H1 (cell line): ENCODE results near the gene CERT1. TPM values are rescaled to one million over a fixed set of nuclear protein-coding genes. Genes with fewer than 3 reads are reported as not detected.

Experiments
- CTCF ChIA-PET: fragments of 300-600 bp; sonication (Branson Sonifier 250); formaldehyde crosslinking; loops from one replicate; lab custom pipeline; 2021; ENCODE audit not compliant: partially characterized antibody; lab: Charles Lee
- POLR2A ChIA-PET: fragments of 300-600 bp; sonication (Branson Sonifier 250); formaldehyde crosslinking; loops from one replicate; lab custom pipeline; 2021; ENCODE audit warnings: inconsistent platforms; ENCODE audit not compliant: partially characterized antibody; lab: Charles Lee
- DNase-seq, 2 experiments: peaks; one replicate each; pipeline versions ENCODE4 v3.0.0 to v3.0.0-alpha.2; 2010 to 2022; ENCODE audit warnings: low spot score in 2 of 2, low read depth in 1 of 2, mixed read lengths in 1 of 2
- FAIRE-seq: peaks from 2 replicates; lab custom pipeline; 2011; peaks lifted over from hg19 to GRCh38; lab: Jason Lieb, UNC
- H2AFZ ChIP-seq: 2 replicates; pipeline ENCODE4 v1.8.1; 2012; ENCODE audit warnings: low read length, inconsistent platforms
- H2AK5ac ChIP-seq: 2 replicates; pipeline ENCODE4 v1.6.1; 2013; ENCODE audit warnings: low read depth, low read length
- H2BK120ac ChIP-seq: replicated peaks from 2 replicates; pipeline ENCODE3; 2013; ENCODE audit warnings: low read depth, low read length, inconsistent platforms
- H2BK12ac ChIP-seq: 2 replicates; pipeline ENCODE4 v1.6.1; 2013; ENCODE audit warnings: low read depth, low read length
- H2BK15ac ChIP-seq: 2 replicates; pipeline ENCODE4 v1.6.1; 2013; ENCODE audit warnings: low read length
- H2BK20ac ChIP-seq: 2 replicates; pipeline ENCODE4 v1.6.1; 2013; ENCODE audit warnings: low read length
- H2BK5ac ChIP-seq: 2 replicates; pipeline ENCODE4 v1.6.1; 2013; ENCODE audit warnings: low read depth, low read length
- H3K14ac ChIP-seq: 2 replicates; pipeline ENCODE4 v1.6.1; 2013; ENCODE audit warnings: inconsistent platforms; ENCODE audit not compliant: insufficient read length
- H3K18ac ChIP-seq: 2 replicates; pipeline ENCODE4 v1.6.1; 2013; ENCODE audit warnings: low read length; ENCODE audit errors: extremely low read depth
- H3K23ac ChIP-seq: 2 replicates; pipeline ENCODE4 v1.6.1; 2013; ENCODE audit warnings: inconsistent platforms; ENCODE audit not compliant: insufficient read length
- H3K23me2 ChIP-seq: 2 replicates; pipeline ENCODE4 v1.6.1; 2013; ENCODE audit warnings: low read depth, low read length
- H3K27ac ChIP-seq: 2 replicates; pipeline ENCODE4 v1.6.1; 2011; ENCODE audit warnings: low read depth, low read length, inconsistent platforms
- H3K27me3 ChIP-seq, 4 experiments: replicated peaks in 1 of 4; 1 replicate in 1 of 4; 2 replicates in 3 of 4; pipeline versions ENCODE4 v1.6.1 to v1.8.1; 2011 to 2013; ENCODE audit warnings: low read length in 3 of 4, mild to moderate bottlenecking in 3 of 4, inconsistent platforms in 2 of 4, mixed read lengths in 2 of 4, moderate library complexity in 1 of 4; ENCODE audit not compliant: control insufficient read depth in 3 of 4, insufficient read depth in 3 of 4; ENCODE audit errors: extremely low read depth in 1 of 4
- H3K36me3 ChIP-seq, 4 experiments: 2 replicates each; pipeline versions ENCODE4 v1.6.1 to v1.8.1; 2011 to 2013; ENCODE audit warnings: mild to moderate bottlenecking in 4 of 4, low read length in 3 of 4, moderate library complexity in 2 of 4, control low read depth in 1 of 4, inconsistent platforms in 1 of 4; ENCODE audit not compliant: insufficient read depth in 4 of 4, control insufficient read depth in 2 of 4
- H3K4ac ChIP-seq: replicated peaks from 2 replicates; pipeline ENCODE3; 2013; ENCODE audit warnings: low read length, low read depth, mixed read lengths, inconsistent platforms; ENCODE audit not compliant: insufficient read length
- H3K4me1 ChIP-seq, 4 experiments: replicated peaks in 1 of 4; 1 replicate in 1 of 4; 2 replicates in 3 of 4; pipeline versions ENCODE4 v1.6.1 to v1.8.1; 2011 to 2013; ENCODE audit warnings: low read length in 3 of 4, inconsistent platforms in 2 of 4, mixed read lengths in 1 of 4; ENCODE audit not compliant: insufficient read depth in 4 of 4, control insufficient read depth in 3 of 4
- H3K4me2 ChIP-seq, 2 experiments: 2 replicates each; pipeline versions ENCODE4 v1.6.1 to v1.8.1; 2011 to 2013; ENCODE audit warnings: low read depth in 2 of 2, low read length in 2 of 2, control low read depth in 1 of 2, inconsistent platforms in 1 of 2, mild to moderate bottlenecking in 1 of 2; ENCODE audit not compliant: insufficient read depth in 1 of 2
- H3K4me3 ChIP-seq, 4 experiments: fragments of 200-600, 300-600 bp in 1 of 4; sonication (generic), shearing (Covaris generic), sonication (Bioruptor Twin) in 1 of 4; 2 replicates each; pipeline versions ENCODE4 v1.5.1 to v1.8.1; 2011 to 2016; ENCODE audit warnings: low read length in 4 of 4, low read depth in 3 of 4, control low read depth in 2 of 4, inconsistent platforms in 2 of 4, mild to moderate bottlenecking in 2 of 4, mixed read lengths in 1 of 4, moderate library complexity in 1 of 4; ENCODE audit not compliant: insufficient read depth in 2 of 4; ENCODE audit errors: extremely low read depth in 1 of 4
- H3K56ac ChIP-seq: replicated peaks from 2 replicates; pipeline ENCODE3; 2013; ENCODE audit warnings: low read depth, mild to moderate bottlenecking, mixed read lengths, low read length, inconsistent platforms; ENCODE audit not compliant: insufficient read length
- H3K79me1 ChIP-seq: 2 replicates; pipeline ENCODE4 v1.6.1; 2013; ENCODE audit warnings: low read depth, low read length, control low read depth
- H3K79me2 ChIP-seq, 2 experiments: 2 replicates each; pipeline versions ENCODE4 v1.6.1 to v1.8.1; 2012 to 2013; ENCODE audit warnings: low read length in 2 of 2, mild to moderate bottlenecking in 2 of 2, inconsistent platforms in 1 of 2; ENCODE audit not compliant: insufficient read depth in 2 of 2, control insufficient read depth in 1 of 2
- H3K9ac ChIP-seq, 4 experiments: replicated peaks in 1 of 4; 1 replicate in 1 of 4; 2 replicates in 3 of 4; pipeline versions ENCODE4 v1.6.1 to v1.8.1; 2011 to 2013; ENCODE audit warnings: low read depth in 3 of 4, low read length in 3 of 4, control low read depth in 2 of 4, mild to moderate bottlenecking in 2 of 4, moderate library complexity in 2 of 4, inconsistent platforms in 1 of 4; ENCODE audit errors: extremely low read depth in 1 of 4
- H3K9me3 ChIP-seq, 2 experiments: 2 replicates each; pipeline versions ENCODE4 v1.6.1 to v1.8.1; 2012 to 2013; ENCODE audit warnings: mild to moderate bottlenecking in 2 of 2, moderate library complexity in 2 of 2, control low read depth in 1 of 2, inconsistent platforms in 1 of 2, low read depth in 1 of 2, low read length in 1 of 2, mixed read lengths in 1 of 2; ENCODE audit not compliant: insufficient read depth in 2 of 2
- H4K20me1 ChIP-seq, 2 experiments: replicated peaks in 1 of 2; 2 replicates each; pipeline versions ENCODE3 to v1.8.1; 2011 to 2013; ENCODE audit warnings: inconsistent platforms in 2 of 2, low read length in 2 of 2, mild to moderate bottlenecking in 1 of 2; ENCODE audit not compliant: insufficient read depth in 2 of 2, control insufficient read depth in 1 of 2
- H4K5ac ChIP-seq: 2 replicates; pipeline ENCODE4 v1.6.1; 2013; ENCODE audit warnings: low read length, low read depth, mixed read lengths, inconsistent platforms; ENCODE audit not compliant: insufficient read length
- H4K8ac ChIP-seq: 2 replicates; pipeline ENCODE4 v1.8.0; 2013; ENCODE audit warnings: mild to moderate bottlenecking, moderate library complexity, low read length, inconsistent platforms; ENCODE audit not compliant: insufficient read depth; ENCODE audit errors: extremely low read depth
- H4K91ac ChIP-seq: replicated peaks from 2 replicates; pipeline ENCODE3; 2013; ENCODE audit warnings: low read length, mixed read lengths, inconsistent platforms; ENCODE audit not compliant: insufficient read length
- BRCA1 ChIP-seq: IDR thresholded peaks from 2 replicates; pipeline ENCODE4 v1.6.1; 2012; ENCODE audit warnings: low read depth, low read length, improper control_type of control experiment
- EGR1 ChIP-seq: IDR thresholded peaks from 2 replicates; pipeline ENCODE4 v1.6.1; 2011; ENCODE audit warnings: low read depth, low read length, borderline replicate concordance
- EZH2 ChIP-seq: fragments of 200-600 bp; sonication (generic); IDR thresholded peaks from 2 replicates; pipeline ENCODE4 v1.7.1; 2012; ENCODE audit warnings: low read depth, mild to moderate bottlenecking, moderate library complexity, low read length, inconsistent platforms; ENCODE audit not compliant: severe bottlenecking
- HDAC6 ChIP-seq: IDR thresholded peaks from one replicate; pipeline ENCODE4 v1.7.1; 2012; ENCODE audit warnings: low read depth, mild to moderate bottlenecking, inconsistent platforms, low read length, moderate library complexity
- KDM5A ChIP-seq: fragments of 200-600 bp; IDR thresholded peaks from 2 replicates; pipeline ENCODE4 v1.7.1; 2012; ENCODE audit warnings: mild to moderate bottlenecking, low read length, inconsistent platforms, mixed read lengths
- RAD21 ChIP-seq, 2 experiments: IDR thresholded peaks in 1 of 2; conservative IDR thresholded peaks in 1 of 2; 2 replicates each; pipeline ENCODE4 v1.6.1; 2011; ENCODE audit warnings: low read depth in 2 of 2, low read length in 2 of 2, improper control_type of control experiment in 1 of 2, inconsistent platforms in 1 of 2, mild to moderate bottlenecking in 1 of 2, moderate library complexity in 1 of 2
- SAP30 ChIP-seq: fragments of 300-600 bp; sonication (generic); IDR thresholded peaks from 2 replicates; pipeline ENCODE4 v1.7.1; 2012; ENCODE audit warnings: low read length, moderate library complexity, mild to moderate bottlenecking, inconsistent platforms; ENCODE audit not compliant: insufficient read depth, insufficient replicate concordance
- SIX5 ChIP-seq: IDR thresholded peaks from 2 replicates; pipeline ENCODE4 v1.6.1; 2011; ENCODE audit warnings: mild to moderate bottlenecking, low read depth, low read length
- SP1 ChIP-seq: IDR thresholded peaks from 2 replicates; pipeline ENCODE4 v1.6.1; 2011; ENCODE audit warnings: low read depth, low read length
- SP4 ChIP-seq: IDR thresholded peaks from 2 replicates; pipeline ENCODE4 v1.6.1; 2012; ENCODE audit warnings: low read length, inconsistent platforms
- SUZ12 ChIP-seq: fragments of 200-600 bp; sonication (generic); IDR thresholded peaks from 2 replicates; pipeline ENCODE4 v1.6.1; 2012; ENCODE audit warnings: mild to moderate bottlenecking, inconsistent platforms, low read length, moderate library complexity, mixed read lengths
- TAF7 ChIP-seq: optimal IDR thresholded peaks from 2 replicates; pipeline ENCODE3; 2011; ENCODE audit warnings: low read depth, mild to moderate bottlenecking, inconsistent platforms, low read length, moderate library complexity, borderline replicate concordance
- TCF12 ChIP-seq: IDR thresholded peaks from 2 replicates; pipeline ENCODE4 v1.6.1; 2011; ENCODE audit warnings: low read depth, mild to moderate bottlenecking, low read length
- YY1 ChIP-seq: IDR thresholded peaks from 2 replicates; pipeline ENCODE4 v1.6.1; 2011; ENCODE audit warnings: low read depth, mild to moderate bottlenecking, low read length
- ZNF274 ChIP-seq: IDR thresholded peaks from 2 replicates; pipeline ENCODE4 v1.7.0; 2012; ENCODE audit warnings: low read length, borderline replicate concordance; ENCODE audit errors: extremely low read depth
- WGBS, 2 experiments: shearing (Covaris generic) in 1 of 2; methylation state at CpG; one replicate each; pipeline versions ENCODE4 v1.1.6 to v1.1.7; 2013 to 2015; ENCODE audit warnings: low lambda C conversion rate in 2 of 2, mixed read lengths in 2 of 2, inconsistent platforms in 1 of 2, low coverage in 1 of 2, missing lambda C conversion rate in 1 of 2; ENCODE audit not compliant: insufficient replicate concordance in 2 of 2, insufficient coverage in 1 of 2, insufficient read length in 1 of 2; ENCODE audit errors: extremely low coverage in 1 of 2, missing lambda C conversion rate in 1 of 2; 5-methylcytosine and 5-hydroxymethylcytosine counted together
- polyA plus RNA-seq, 7 experiments: library from polyadenylated mRNA; depleted of rRNA in 3 of 7; stranded (reverse) in 5 of 7; unstranded in 2 of 7; fragments of >200 nt in 5 of 7; fragments of 200-250 nt in 2 of 7; gene quantifications; 1 replicate in 5 of 7; 2 replicates in 1 of 7; 4 replicates in 1 of 7; pipeline versions ENCODE4 v1.2.1 to v1.2.3, GENCODE V29; 2011 to 2013; ENCODE audit warnings: missing spikeins in 2 of 7, mixed read lengths in 2 of 7
- total RNA-seq: library from RNA; stranded (reverse); fragmentation: NEBNext Ultra II Directional; extraction: Animal tissue kit (Norgen Biotek cat#: 25700); gene quantifications from 2 replicates; pipeline ENCODE4 v1.2.1, GENCODE V29; 2021

The CERT1 gene
- total and polyA plus RNA-seq, 2 of the 8 experiments (the other 6 are each of a cell fraction or from before 2014, with no cell fraction given) = 7.8 to 55.3 TPM

- Histone ChIP-seq H2BK15ac (no peak overlapping the region), H3K56ac (no peak overlapping the region), H4K8ac (no peak overlapping the region), H3K9me3 (no peaks in the 10 kb centered on the region), H2AK5ac (no peak overlapping the region), H3K14ac (no peak overlapping the region), H3K79me2 (peaks cover 0 to 33% of the 10 kb centered on the region in 2 experiments; a peak in 2 of 4 replicates), H2BK120ac (no peak overlapping the region), H3K4ac (no peak overlapping the region), H3K36me3 (no peaks in the 10 kb centered on the region), H2BK5ac (no peak overlapping the region), H3K4me1 (peaks cover 0 to 6% (median 2%) of the 10 kb centered on the region in 4 experiments; a peak in 3 of 7 replicates), H3K27ac (no peak overlapping the region), H2AFZ (no peak overlapping the region), H2BK12ac (no peak overlapping the region), H4K91ac (no peak overlapping the region), H3K23me2 (peaks cover 1% of the 10 kb centered on the region; the same call in 1 of the 2 replicates), H3K9ac (no peak overlapping the region), H2BK20ac (no peak overlapping the region), H3K18ac (no peak overlapping the region), H3K23ac (no peak overlapping the region), H3K4me2 (no peak overlapping the region), H4K5ac (no peak overlapping the region), H4K20me1 (no peaks in the 10 kb centered on the region), H3K27me3 (no peaks in the 10 kb centered on the region), H3K4me3 (no peak overlapping the region), H3K79me1 (no peaks in the 10 kb centered on the region; the same call in 1 of the 2 replicates)
- 33% methylated on average over 1 of the region's 1 CpG; no CpG with 5 or more reads in 1 of the 2 experiments for WGBS, 2 experiments
- ChIA-PET POLR2A (no interaction called here), CTCF (interaction anchor here (1.4 kb wide), 1 partner anchor 15 kb away, joined by 4 read pairs; no protein-coding TSS in a partner anchor)
- FAIRE-seq (no peak), DNase-seq (no peak)
- no peak for TF ChIP-seq KDM5A
- no peak for TF ChIP-seq SIX5
- no peak for TF ChIP-seq RAD21 (IDR thresholded peaks at IDR 0.05 in 1 of 2, conservative IDR thresholded peaks at IDR 0.05 in 1 of 2; ENCODE audit: low read depth in 2 of 2, low read length in 2 of 2)
- TF ChIP-seq SP4 = no peak
- TF ChIP-seq EZH2 = no peak
- no peak for TF ChIP-seq BRCA1
- TF ChIP-seq TCF12 = no peak
- TF ChIP-seq HDAC6 = no peak
- TF ChIP-seq ZNF274 = no peak
- no peak for TF ChIP-seq SUZ12
- TF ChIP-seq YY1 = no peak
- no peak for TF ChIP-seq SP1
- TF ChIP-seq EGR1 = no peak
- TF ChIP-seq TAF7 = no peak
- TF ChIP-seq SAP30 = no peak
These were observed 49.8 kb downstream of the CERT1 start for GRCh38 chr5:75461679-75462078.
